ENCODE data around the gene DHRSX. TPM values are rescaled to one million over a fixed set of nuclear protein-coding genes. Genes with fewer than 3 reads are reported as not detected.

The DHRSX gene
- polyA plus RNA-seq, 1 donor from 2014 or later: 15.7 TPM

DNA sequence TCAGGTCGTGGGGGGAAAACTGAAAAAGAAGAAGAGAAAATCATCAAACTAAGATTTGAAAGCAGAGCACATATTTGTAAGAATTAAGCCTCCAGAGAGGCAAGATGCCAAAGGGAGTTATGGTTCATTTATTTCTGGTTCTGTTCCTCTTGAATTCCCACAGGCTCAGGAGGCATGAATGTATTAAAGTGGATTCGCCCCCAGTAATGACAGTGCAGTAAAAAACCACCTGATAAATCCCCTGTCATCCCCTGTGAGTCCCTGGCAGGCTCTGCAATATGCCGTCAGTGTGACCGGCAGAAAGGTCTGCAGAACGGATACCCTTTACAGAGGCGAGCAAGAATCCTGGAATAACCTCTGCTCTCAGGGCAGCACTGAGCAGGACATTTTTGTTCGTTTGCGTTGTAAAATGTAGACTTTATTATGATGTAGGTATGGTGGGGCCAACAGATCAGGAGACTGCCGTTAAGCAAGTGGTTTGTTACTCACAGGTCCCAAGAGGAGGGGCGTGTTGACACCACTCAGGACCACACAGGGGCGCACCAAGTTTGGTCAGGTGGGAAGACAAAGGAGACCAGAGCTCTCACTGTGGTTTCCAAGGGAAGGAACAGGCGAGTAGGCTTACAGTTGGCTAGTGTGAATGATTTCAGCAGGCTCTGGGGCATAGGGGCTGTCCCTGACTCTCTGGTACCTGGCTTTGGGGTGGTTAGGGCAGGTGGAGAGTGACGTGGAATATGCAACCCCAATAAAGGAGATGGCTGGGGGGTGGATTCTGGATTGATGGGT, 75.3 kb downstream of the DHRSX start:
- H3F3A ChIP-seq (ENCODE audit: insufficient read depth, low read length, poor library complexity, severe bottlenecking): no peaks in the 10 kb centered on the region
- no peaks in the 10 kb centered on the region for H3K36me3 ChIP-seq (ENCODE audit: insufficient read depth, low read length)
- H3K27ac ChIP-seq (ENCODE audit: low read length): no peak overlapping the region
- H3K9me3 ChIP-seq (ENCODE audit: low read length): no peaks in the 10 kb centered on the region
- no peak for TF ChIP-seq EP300 (conservative IDR thresholded peaks at IDR 0.05; ENCODE audit: poor library complexity, severe bottlenecking)
- TF ChIP-seq, protein P1, sequence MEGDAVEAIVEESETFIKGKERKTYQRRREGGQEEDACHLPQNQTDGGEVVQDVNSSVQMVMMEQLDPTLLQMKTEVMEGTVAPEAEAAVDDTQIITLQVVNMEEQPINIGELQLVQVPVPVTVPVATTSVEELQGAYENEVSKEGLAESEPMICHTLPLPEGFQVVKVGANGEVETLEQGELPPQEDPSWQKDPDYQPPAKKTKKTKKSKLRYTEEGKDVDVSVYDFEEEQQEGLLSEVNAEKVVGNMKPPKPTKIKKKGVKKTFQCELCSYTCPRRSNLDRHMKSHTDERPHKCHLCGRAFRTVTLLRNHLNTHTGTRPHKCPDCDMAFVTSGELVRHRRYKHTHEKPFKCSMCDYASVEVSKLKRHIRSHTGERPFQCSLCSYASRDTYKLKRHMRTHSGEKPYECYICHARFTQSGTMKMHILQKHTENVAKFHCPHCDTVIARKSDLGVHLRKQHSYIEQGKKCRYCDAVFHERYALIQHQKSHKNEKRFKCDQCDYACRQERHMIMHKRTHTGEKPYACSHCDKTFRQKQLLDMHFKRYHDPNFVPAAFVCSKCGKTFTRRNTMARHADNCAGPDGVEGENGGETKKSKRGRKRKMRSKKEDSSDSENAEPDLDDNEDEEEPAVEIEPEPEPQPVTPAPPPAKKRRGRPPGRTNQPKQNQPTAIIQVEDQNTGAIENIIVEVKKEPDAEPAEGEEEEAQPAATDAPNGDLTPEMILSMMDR (IDR thresholded peaks at IDR 0.05; ENCODE audit: poor library complexity, severe bottlenecking): no peak
- no peak for TF ChIP-seq POLR2AphosphoS5 (IDR thresholded peaks at IDR 0.05)
- no peak for TF ChIP-seq MXI1 (conservative IDR thresholded peaks at IDR 0.05; ENCODE audit: poor library complexity, severe bottlenecking)
- TF ChIP-seq SMC3 (conservative IDR thresholded peaks at IDR 0.05; ENCODE audit: poor library complexity): no peak
- no peak for TF ChIP-seq TAF1 (IDR thresholded peaks at IDR 0.05; ENCODE audit: low read depth)
- TF ChIP-seq EZH2 (IDR thresholded peaks at IDR 0.05; ENCODE audit: borderline replicate concordance, insufficient read depth, low read length, poor library complexity, severe bottlenecking): no peak
- TF ChIP-seq, protein P2, sequence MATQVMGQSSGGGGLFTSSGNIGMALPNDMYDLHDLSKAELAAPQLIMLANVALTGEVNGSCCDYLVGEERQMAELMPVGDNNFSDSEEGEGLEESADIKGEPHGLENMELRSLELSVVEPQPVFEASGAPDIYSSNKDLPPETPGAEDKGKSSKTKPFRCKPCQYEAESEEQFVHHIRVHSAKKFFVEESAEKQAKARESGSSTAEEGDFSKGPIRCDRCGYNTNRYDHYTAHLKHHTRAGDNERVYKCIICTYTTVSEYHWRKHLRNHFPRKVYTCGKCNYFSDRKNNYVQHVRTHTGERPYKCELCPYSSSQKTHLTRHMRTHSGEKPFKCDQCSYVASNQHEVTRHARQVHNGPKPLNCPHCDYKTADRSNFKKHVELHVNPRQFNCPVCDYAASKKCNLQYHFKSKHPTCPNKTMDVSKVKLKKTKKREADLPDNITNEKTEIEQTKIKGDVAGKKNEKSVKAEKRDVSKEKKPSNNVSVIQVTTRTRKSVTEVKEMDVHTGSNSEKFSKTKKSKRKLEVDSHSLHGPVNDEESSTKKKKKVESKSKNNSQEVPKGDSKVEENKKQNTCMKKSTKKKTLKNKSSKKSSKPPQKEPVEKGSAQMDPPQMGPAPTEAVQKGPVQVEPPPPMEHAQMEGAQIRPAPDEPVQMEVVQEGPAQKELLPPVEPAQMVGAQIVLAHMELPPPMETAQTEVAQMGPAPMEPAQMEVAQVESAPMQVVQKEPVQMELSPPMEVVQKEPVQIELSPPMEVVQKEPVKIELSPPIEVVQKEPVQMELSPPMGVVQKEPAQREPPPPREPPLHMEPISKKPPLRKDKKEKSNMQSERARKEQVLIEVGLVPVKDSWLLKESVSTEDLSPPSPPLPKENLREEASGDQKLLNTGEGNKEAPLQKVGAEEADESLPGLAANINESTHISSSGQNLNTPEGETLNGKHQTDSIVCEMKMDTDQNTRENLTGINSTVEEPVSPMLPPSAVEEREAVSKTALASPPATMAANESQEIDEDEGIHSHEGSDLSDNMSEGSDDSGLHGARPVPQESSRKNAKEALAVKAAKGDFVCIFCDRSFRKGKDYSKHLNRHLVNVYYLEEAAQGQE (IDR thresholded peaks at IDR 0.05; ENCODE audit: borderline replicate concordance): no peak
- no peak for TF ChIP-seq RAD21 (conservative IDR thresholded peaks at IDR 0.05)
- no peak overlapping the region for H2AFZ ChIP-seq (ENCODE audit: low read depth, low read length)
- H3K27me3 ChIP-seq (ENCODE audit: insufficient read depth, low read depth, low read length): no peaks in the 10 kb centered on the region
- H3K4me2 ChIP-seq (ENCODE audit: low read length): no peak overlapping the region
- no peak overlapping the region for H3K9ac ChIP-seq (ENCODE audit: low read length)
- H3K79me2 ChIP-seq (replicated peaks; ENCODE audit: insufficient read depth, low read length): no peaks in the 10 kb centered on the region
- no peaks in the 10 kb centered on the region for H4K20me1 ChIP-seq (ENCODE audit: insufficient read depth)
- no peak overlapping the region for H3K4me3 ChIP-seq (ENCODE audit: low read length)
- no peaks in the 10 kb centered on the region for H3K9me2 ChIP-seq (ENCODE audit: insufficient read depth, low read length)

DNA sequence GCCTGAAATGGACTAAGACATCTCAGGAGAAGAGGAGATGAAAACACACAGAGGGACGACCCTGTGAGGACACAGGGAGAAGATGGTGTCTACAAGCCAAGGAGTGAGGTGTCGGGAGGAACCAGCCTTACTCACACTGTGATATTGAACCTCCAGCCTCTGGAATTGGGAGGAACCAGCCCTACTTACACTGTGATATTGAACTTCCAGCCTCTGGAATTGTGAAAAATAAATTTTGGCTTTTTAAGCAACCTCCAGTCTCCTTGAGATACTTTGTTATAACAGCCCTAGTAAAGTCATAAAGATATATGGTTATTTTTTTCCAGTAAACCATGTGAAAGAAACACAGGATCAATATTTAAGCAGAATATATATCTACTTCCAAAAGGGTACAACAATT, 76.5 kb downstream of the DHRSX start:
- no peaks in the 10 kb centered on the region for H3F3A ChIP-seq (ENCODE audit: insufficient read depth, low read length, poor library complexity, severe bottlenecking)
- H3K27ac ChIP-seq (ENCODE audit: low read length): no peak overlapping the region
- no peaks in the 10 kb centered on the region for H3K9me3 ChIP-seq (ENCODE audit: low read length)
- H3K4me2 ChIP-seq (ENCODE audit: low read length): no peak overlapping the region
- H3K79me2 ChIP-seq (replicated peaks; ENCODE audit: insufficient read depth, low read length): no peaks in the 10 kb centered on the region
- H3K36me3 ChIP-seq (ENCODE audit: insufficient read depth, low read length): no peaks in the 10 kb centered on the region
- no peak overlapping the region for H3K9ac ChIP-seq (ENCODE audit: low read length)
- TF ChIP-seq EZH2 (IDR thresholded peaks at IDR 0.05; ENCODE audit: borderline replicate concordance, insufficient read depth, low read length, poor library complexity, severe bottlenecking) (no peak), EP300 (conservative IDR thresholded peaks at IDR 0.05; ENCODE audit: poor library complexity, severe bottlenecking) (no peak), MXI1 (conservative IDR thresholded peaks at IDR 0.05; ENCODE audit: poor library complexity, severe bottlenecking) (no peak), TAF1 (IDR thresholded peaks at IDR 0.05; ENCODE audit: low read depth) (no peak)
- TF ChIP-seq, protein P2 (IDR thresholded peaks at IDR 0.05; ENCODE audit: borderline replicate concordance): no peak
- H3K9me2 ChIP-seq (ENCODE audit: insufficient read depth, low read length): no peaks in the 10 kb centered on the region
- no peaks in the 10 kb centered on the region for H3K27me3 ChIP-seq (ENCODE audit: insufficient read depth, low read depth, low read length)
- no peak overlapping the region for H2AFZ ChIP-seq (ENCODE audit: low read depth, low read length)
- no peak overlapping the region for H3K4me3 ChIP-seq (ENCODE audit: low read length)
- no peaks in the 10 kb centered on the region for H4K20me1 ChIP-seq (ENCODE audit: insufficient read depth)

All from neural cell (in vitro differentiated cells).